IPS-18c (cell line): Measurements from ENCODE around the gene XPO4.

Experiments
- H3K4me3 ChIP-seq: 2 replicates; pipeline ENCODE4 v1.7.0; 2013; ENCODE audit warnings: low read depth, mild to moderate bottlenecking, low read length, moderate library complexity; ENCODE audit not compliant: insufficient read depth
- H3K9me3 ChIP-seq: one replicate; pipeline ENCODE4 v1.6.1; 2013; ENCODE audit warnings: mild to moderate bottlenecking, low read length, moderate library complexity; ENCODE audit not compliant: control insufficient read depth, insufficient read depth

The XPO4 gene

GRCh38 chr13:20848203-20848602 is 54.3 kb downstream of the XPO4 start:
- Histone ChIP-seq H3K9me3 (no peaks in the 10 kb centered on the region), H3K4me3 (no peak overlapping the region)

DNA sequence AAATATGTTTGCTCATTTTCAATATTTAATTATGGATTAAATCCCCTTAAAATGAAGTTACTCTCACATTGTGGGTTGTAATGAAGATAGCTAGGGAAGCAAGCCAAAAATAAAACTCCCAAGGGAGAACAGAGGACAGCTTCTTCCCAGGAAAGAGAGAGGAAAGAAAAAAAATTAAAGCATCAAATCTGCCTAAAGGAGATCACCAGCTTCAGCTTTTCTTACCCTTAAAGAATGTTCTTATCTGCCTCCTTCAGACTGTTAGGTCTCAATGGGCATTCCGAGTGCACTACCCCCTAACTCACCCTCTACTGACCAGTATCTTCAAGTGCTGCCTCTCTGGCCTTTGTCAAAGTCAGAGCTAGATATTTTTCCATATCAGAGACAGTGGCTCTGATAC is 55.2 kb downstream of the XPO4 start:
- H3K4me3 ChIP-seq = no peak overlapping the region
- no peaks in the 10 kb centered on the region for H3K9me3 ChIP-seq

DNA sequence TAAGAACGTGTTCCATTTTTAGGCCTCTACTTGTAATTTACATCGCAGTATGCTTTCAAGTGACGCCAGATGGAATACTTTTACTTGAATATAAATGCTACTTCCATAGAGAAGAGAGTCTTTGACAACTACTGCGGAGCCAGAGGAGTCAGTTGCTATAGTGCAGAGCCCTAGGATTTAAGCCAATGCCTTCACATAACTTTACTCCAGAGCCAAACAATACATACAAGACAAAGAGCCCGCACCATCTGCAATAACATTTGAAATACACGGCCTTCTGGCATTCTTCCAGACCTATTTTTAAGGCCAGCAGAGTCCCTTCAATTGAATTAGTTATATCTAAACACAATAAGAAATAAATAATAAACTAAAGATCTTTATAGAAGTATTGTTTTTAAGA is 59.4 kb downstream of the XPO4 start:
- H3K4me3 ChIP-seq = no peak overlapping the region

GRCh38 chr13:20840568-20840967 is 62.0 kb downstream of the XPO4 start:
- Histone ChIP-seq H3K9me3 (no peaks in the 10 kb centered on the region), H3K4me3 (no peak overlapping the region)

More for the DNA sequence above, 59.4 kb downstream of the XPO4 start:
- no peaks in the 10 kb centered on the region for H3K9me3 ChIP-seq

DNA sequence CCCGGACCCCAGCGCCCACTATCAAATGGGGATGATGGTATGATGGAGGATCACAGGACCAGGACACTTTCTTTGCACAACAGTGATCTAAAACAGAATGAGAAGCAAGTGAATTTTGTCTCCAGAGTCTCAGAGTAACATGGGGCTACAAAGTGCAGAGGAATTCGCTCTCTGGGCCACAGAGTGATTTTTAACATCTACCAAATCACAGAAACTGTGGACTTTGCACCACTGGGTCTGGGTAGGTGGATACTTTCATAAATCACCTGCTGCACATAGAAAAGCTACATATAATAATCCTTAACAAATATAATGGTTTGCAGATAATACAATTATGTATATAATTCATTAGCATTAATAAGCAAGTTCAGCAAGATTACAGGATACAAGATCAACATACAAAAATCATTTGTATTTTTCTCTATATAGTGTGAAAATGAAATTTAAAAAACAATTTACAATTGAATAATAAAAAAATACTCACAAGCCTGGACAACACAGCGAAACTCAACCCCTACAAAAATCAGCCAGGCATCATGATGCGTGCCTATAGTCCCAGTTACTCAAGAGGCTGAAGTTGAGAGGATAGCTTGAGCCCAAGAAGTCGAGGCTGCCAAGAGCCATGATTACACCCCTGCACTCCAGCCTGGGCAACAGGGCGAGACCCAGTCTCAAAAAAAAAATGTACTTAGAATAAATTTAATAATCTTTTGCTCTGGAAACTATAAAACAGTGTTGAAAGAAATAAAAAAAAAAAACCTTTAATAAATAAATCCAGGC is 68.5 kb downstream of the XPO4 start:
- no peak overlapping the region for H3K4me3 ChIP-seq

DNA sequence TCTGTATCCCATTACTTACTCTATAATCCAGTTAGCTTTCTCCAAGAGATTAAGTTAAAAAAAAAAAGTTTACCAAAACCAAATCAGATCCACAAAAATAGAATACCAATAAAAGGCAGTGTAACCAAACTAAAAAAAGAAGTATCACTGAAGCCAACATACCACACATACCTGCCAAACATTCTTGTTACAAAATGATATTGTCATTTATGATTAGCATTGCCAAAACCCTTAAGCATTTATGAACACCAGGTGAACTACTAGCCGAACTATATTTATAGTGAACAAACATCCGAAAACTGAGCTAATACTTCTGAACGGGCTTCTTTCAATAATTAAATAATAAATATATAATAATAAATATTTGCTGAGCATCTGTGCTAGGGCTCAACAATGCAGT is 69.7 kb downstream of the XPO4 start:
- Histone ChIP-seq H3K4me3 (no peak overlapping the region), H3K9me3 (no peaks in the 10 kb centered on the region)

More for the DNA sequence above, 68.5 kb downstream of the XPO4 start:
- no peaks in the 10 kb centered on the region for H3K9me3 ChIP-seq

GRCh38 chr13:20831933-20832332 is 70.6 kb downstream of the XPO4 start:
- Histone ChIP-seq H3K4me3 (no peak overlapping the region), H3K9me3 (no peaks in the 10 kb centered on the region)

DNA sequence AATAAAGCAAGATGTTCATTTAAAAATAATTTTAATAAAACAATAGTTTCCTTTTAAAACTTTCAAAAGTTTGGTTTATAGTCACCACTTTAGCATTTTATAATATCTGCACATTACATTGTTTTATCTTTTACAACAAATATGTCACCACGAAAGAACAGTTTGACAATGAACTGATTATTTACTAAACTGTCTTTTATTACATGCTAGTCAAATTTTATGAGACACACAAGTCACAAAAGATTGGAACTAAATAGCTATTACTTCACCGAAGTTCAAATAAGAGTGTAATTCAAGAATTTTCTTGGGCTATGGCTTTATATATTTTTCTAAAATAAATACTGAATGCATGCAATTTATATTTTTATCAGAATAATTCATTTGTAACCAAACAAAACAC is 71.3 kb downstream of the XPO4 start:
- no peak overlapping the region for H3K4me3 ChIP-seq
- no peaks in the 10 kb centered on the region for H3K9me3 ChIP-seq

GRCh38 chr13:20828539-20829364 is 73.8 kb downstream of the XPO4 start:
- Histone ChIP-seq H3K4me3 (no peak overlapping the region), H3K9me3 (no peaks in the 10 kb centered on the region)

- H3K9me3 ChIP-seq = no peaks in the 10 kb centered on the region
- H3K4me3 ChIP-seq = no peak overlapping the region
These were observed 75.5 kb downstream of the XPO4 start for GRCh38 chr13:20826843-20827560.

GRCh38 chr13:20826301-20826700 is 76.2 kb downstream of the XPO4 start:
- Histone ChIP-seq H3K4me3 (no peak overlapping the region), H3K9me3 (no peaks in the 10 kb centered on the region)

- Histone ChIP-seq H3K4me3 (no peak overlapping the region), H3K9me3 (no peaks in the 10 kb centered on the region)
These were observed 77.1 kb downstream of the XPO4 start for GRCh38 chr13:20825477-20825875.

- H3K4me3 ChIP-seq = no peak overlapping the region
- H3K9me3 ChIP-seq = no peaks in the 10 kb centered on the region
These were observed 77.6 kb downstream of the XPO4 start for GRCh38 chr13:20824762-20825476.

GRCh38 chr13:20823071-20823470 is 79.5 kb downstream of the XPO4 start:
- no peak overlapping the region for H3K4me3 ChIP-seq
- H3K9me3 ChIP-seq = no peaks in the 10 kb centered on the region

- Histone ChIP-seq H3K9me3 (no peaks in the 10 kb centered on the region), H3K4me3 (no peak overlapping the region)
These were observed 80.1 kb downstream of the XPO4 start for GRCh38 chr13:20822406-20822805.

GRCh38 chr13:20819715-20820114 is 82.8 kb downstream of the XPO4 start:
- Histone ChIP-seq H3K9me3 (no peaks in the 10 kb centered on the region), H3K4me3 (no peak overlapping the region)

- Histone ChIP-seq H3K4me3 (no peak overlapping the region), H3K9me3 (no peaks in the 10 kb centered on the region)
These were observed 87.1 kb downstream of the XPO4 start for GRCh38 chr13:20815464-20815863.
